CD4-positive, alpha-beta T cell treated with Interleukin-15 for 1 hour (primary cell): Measurements from ENCODE around the gene MAPK4.

Experiments used
- DNase-seq: peaks from one replicate; pipeline ENCODE4 v3.0.0-alpha.2; 2020

The MAPK4 gene

GRCh38 chr18:50654658-50655550 is 95.0 kb downstream of the MAPK4 start:
- DNase-seq: no peak

GRCh38 chr18:50656396-50656795 is 96.5 kb downstream of the MAPK4 start:
- no peak for DNase-seq

- DNase-seq: no peak
Measured at GRCh38 chr18:50656841-50657470, 97.1 kb downstream of the MAPK4 start.

GRCh38 chr18:50658601-50659000 is 98.7 kb downstream of the MAPK4 start:
- DNase-seq: no peak

- no peak for DNase-seq
Measured at GRCh38 chr18:50659091-50660003, 99.5 kb downstream of the MAPK4 start.

- DNase-seq: no peak
Measured at GRCh38 chr18:50661013-50661412, 101.1 kb downstream of the MAPK4 start.

GRCh38 chr18:50662177-50662576 is 102.3 kb downstream of the MAPK4 start:
- no peak for DNase-seq

- DNase-seq: no peak
Measured at GRCh38 chr18:50662775-50663383, 103.0 kb downstream of the MAPK4 start.

- DNase-seq: no peak
Measured at GRCh38 chr18:50663626-50664441, 103.9 kb downstream of the MAPK4 start.

- DNase-seq: no peak
Measured at GRCh38 chr18:50665015-50665414, 105.1 kb downstream of the MAPK4 start.

- DNase-seq: no peak
Measured at GRCh38 chr18:50665519-50665918, 105.6 kb downstream of the MAPK4 start.

- DNase-seq: no peak
Measured at GRCh38 chr18:50666536-50666935, 106.6 kb downstream of the MAPK4 start.

- DNase-seq: no peak
Measured at GRCh38 chr18:50671376-50671775, 111.5 kb downstream of the MAPK4 start.

GRCh38 chr18:50674307-50674980 is 114.6 kb downstream of the MAPK4 start:
- no peak for DNase-seq

GRCh38 chr18:50675043-50675442 is 115.2 kb downstream of the MAPK4 start:
- no peak for DNase-seq

- DNase-seq: no peak
Measured at GRCh38 chr18:50678651-50679050, 118.8 kb downstream of the MAPK4 start.

- DNase-seq: no peak
Measured at GRCh38 chr18:50679056-50679455, 119.2 kb downstream of the MAPK4 start.

- no peak for DNase-seq
Measured at GRCh38 chr18:50679656-50680055, 119.8 kb downstream of the MAPK4 start.

GRCh38 chr18:50680966-50681365 is 121.1 kb downstream of the MAPK4 start:
- DNase-seq: no peak

- DNase-seq: no peak
Measured at GRCh38 chr18:50682852-50683251, 123.0 kb downstream of the MAPK4 start.

GRCh38 chr18:50686409-50686808 is 126.5 kb downstream of the MAPK4 start:
- DNase-seq: no peak
